Gastrocnemius medialis (tissue), 4 donors: ENCODE measurements around the gene KCND3. TPM values are rescaled to one million over a fixed set of nuclear protein-coding genes. Genes with fewer than 3 reads are reported as not detected.

ENCODE experiments used
- ATAC-seq, 2 donors: fragments of 150-250 bp; one replicate each; pipeline ENCODE4 v1.9.1; 2016
- DNase-seq, 2 donors: peaks; one replicate each; pipeline ENCODE4 v3.0.0-alpha.2; 2019
- H3K27ac ChIP-seq, 4 donors: fragments of 200-600 bp; sonication (generic); 1 replicate in 1 of 4; 2 replicates in 3 of 4; pipeline ENCODE4 v1.5.1; 2016 to 2018; ENCODE audit warnings: mild to moderate bottlenecking in 2 of 4, moderate library complexity in 1 of 4
- H3K27me3 ChIP-seq, 3 donors: fragments of 200-600 bp; sonication (generic) in 2 of 3; 1 replicate in 1 of 3; 2 replicates in 2 of 3; pipeline versions ENCODE4 v1.5.1 to v1.6.0; 2016 to 2019; ENCODE audit warnings: mild to moderate bottlenecking in 1 of 3, moderate library complexity in 1 of 3
- H3K36me3 ChIP-seq, 2 donors: fragments of 200-600 bp; sonication (generic) in 1 of 2; one replicate each; pipeline ENCODE4 v1.5.1; 2017 to 2018
- H3K4me1 ChIP-seq, 2 donors: fragments of 200-600 bp; sonication (generic) in 1 of 2; one replicate each; pipeline ENCODE4 v1.5.1; 2016 to 2017; ENCODE audit warnings: mild to moderate bottlenecking in 2 of 2
- H3K4me3 ChIP-seq, 4 donors: fragments of 200-600 bp; sonication (generic) in 3 of 4; 1 replicate in 1 of 4; 2 replicates in 3 of 4; pipeline ENCODE4 v1.5.1; 2016 to 2019; ENCODE audit warnings: mild to moderate bottlenecking in 2 of 4
- H3K9me3 ChIP-seq, 3 donors: fragments of 200-600 bp; sonication (generic) in 2 of 3; 1 replicate in 1 of 3; 2 replicates in 2 of 3; pipeline ENCODE4 v1.5.1; 2016 to 2019
- CTCF ChIP-seq, 5 experiments: fragments of 450-650 bp in 3 of 5; fragments of 200-600 bp in 2 of 5; sonication (generic) in 2 of 5; IDR thresholded peaks in 4 of 5; conservative IDR thresholded peaks in 1 of 5; 1 replicate in 4 of 5; 2 replicates in 1 of 5; pipeline ENCODE4 v1.5.1; 2016 to 2019; ENCODE audit warnings: antibody characterized with exemption in 5 of 5, mild to moderate bottlenecking in 3 of 5, moderate library complexity in 3 of 5
- POLR2A ChIP-seq, 2 donors: fragments of 450-650 bp; IDR thresholded peaks; one replicate each; pipeline ENCODE4 v1.6.1; 2017; ENCODE audit warnings: antibody characterized with exemption in 2 of 2, mild to moderate bottlenecking in 2 of 2, moderate library complexity in 2 of 2
- in situ Hi-C, 4 donors: fragments of 200-750 bp; cut with MboI; loops; one replicate each; pipeline versions ENCODE4 v1.15.0 to v1.8.0; 2017; ENCODE audit warnings: low sequenced_read_pairs in 4 of 4
- intact Hi-C: fragments of 100-400 bp; cut with DNase I; formaldehyde crosslinking; loops from one replicate; pipeline ENCODE4 v1.15.1; 2023; ENCODE audit warnings: low total_unique reads
- total RNA-seq, 4 donors: library from RNA; depleted of rRNA; stranded (reverse); fragments of >200 nt; gene quantifications; one replicate each; pipeline versions ENCODE4 v1.1.0 to v1.2.3, GENCODE V29; 2016

Gene KCND3
- total RNA-seq, 4 donors from 2014 or later, result 1.2 to 2.6 (median 1.5) TPM

- Histone ChIP-seq H3K4me3 (no peak overlapping the region), H3K4me1 (no peaks in the 10 kb centered on the region), H3K9me3 (no peaks in the 10 kb centered on the region), H3K27me3 (no peaks in the 10 kb centered on the region), H3K27ac (no peak overlapping the region), H3K36me3 (no peaks in the 10 kb centered on the region)
- in situ Hi-C loops (no loop called here), intact Hi-C loops (no loop called here)
- ATAC-seq (no peak), DNase-seq (no peak)
- TF ChIP-seq CTCF (IDR thresholded peaks at IDR 0.05 in 4 of 5, conservative IDR thresholded peaks at IDR 0.05 in 1 of 5) (no peak), POLR2A (IDR thresholded peaks at IDR 0.05) (no peak)
These were observed 148.3 kb downstream of the KCND3 start for GRCh38 chr1:111841189-111841588.

- Histone ChIP-seq H3K4me3 (no peak overlapping the region), H3K36me3 (no peaks in the 10 kb centered on the region), H3K9me3 (no peaks in the 10 kb centered on the region), H3K4me1 (no peaks in the 10 kb centered on the region), H3K27me3 (no peaks in the 10 kb centered on the region), H3K27ac (no peak overlapping the region)
- ATAC-seq (no peak), DNase-seq (no peak)
- in situ Hi-C loops, result no loop called here
- intact Hi-C loops, result no loop called here
- TF ChIP-seq POLR2A (IDR thresholded peaks at IDR 0.05) (no peak), CTCF (IDR thresholded peaks at IDR 0.05 in 4 of 5, conservative IDR thresholded peaks at IDR 0.05 in 1 of 5) (no peak)
These were observed 152.1 kb downstream of the KCND3 start for GRCh38 chr1:111837393-111837792.

GRCh38 chr1:111836111-111836510 is 153.4 kb downstream of the KCND3 start:
- Histone ChIP-seq H3K4me1 (no peaks in the 10 kb centered on the region), H3K9me3 (no peaks in the 10 kb centered on the region), H3K36me3 (no peaks in the 10 kb centered on the region), H3K27ac (no peak overlapping the region), H3K4me3 (no peak overlapping the region), H3K27me3 (no peaks in the 10 kb centered on the region)
- no peak for DNase-seq
- TF ChIP-seq POLR2A (IDR thresholded peaks at IDR 0.05), result no peak
- TF ChIP-seq CTCF (IDR thresholded peaks at IDR 0.05 in 4 of 5, conservative IDR thresholded peaks at IDR 0.05 in 1 of 5), result no peak
- no peak for ATAC-seq
- in situ Hi-C loops, result no loop called here
- intact Hi-C loops, result no loop called here

- DNase-seq (no peak), ATAC-seq (no peak)
- Histone ChIP-seq H3K4me1 (no peaks in the 10 kb centered on the region), H3K36me3 (no peaks in the 10 kb centered on the region), H3K4me3 (no peak overlapping the region), H3K27me3 (no peaks in the 10 kb centered on the region), H3K9me3 (no peaks in the 10 kb centered on the region), H3K27ac (no peak overlapping the region)
- intact Hi-C loops (no loop called here), in situ Hi-C loops (no loop called here)
- TF ChIP-seq CTCF (IDR thresholded peaks at IDR 0.05 in 4 of 5, conservative IDR thresholded peaks at IDR 0.05 in 1 of 5), result no peak
These were observed 154.0 kb downstream of the KCND3 start for GRCh38 chr1:111835514-111835913.

- H3K36me3 ChIP-seq, result no peaks in the 10 kb centered on the region
- no peak for DNase-seq
- no peak overlapping the region for H3K4me3 ChIP-seq
- H3K27ac ChIP-seq, result no peak overlapping the region
- in situ Hi-C loops (no loop called here), intact Hi-C loops (no loop called here)
- TF ChIP-seq POLR2A (IDR thresholded peaks at IDR 0.05) (no peak), CTCF (IDR thresholded peaks at IDR 0.05 in 4 of 5, conservative IDR thresholded peaks at IDR 0.05 in 1 of 5) (no peak)
- no peaks in the 10 kb centered on the region for H3K9me3 ChIP-seq
- ATAC-seq, result no peak
- H3K4me1 ChIP-seq, result no peaks in the 10 kb centered on the region
- H3K27me3 ChIP-seq, result no peaks in the 10 kb centered on the region
These were observed 154.5 kb downstream of the KCND3 start for GRCh38 chr1:111834956-111835355.
